ENCODE data around the gene ATP11A.

DNA sequence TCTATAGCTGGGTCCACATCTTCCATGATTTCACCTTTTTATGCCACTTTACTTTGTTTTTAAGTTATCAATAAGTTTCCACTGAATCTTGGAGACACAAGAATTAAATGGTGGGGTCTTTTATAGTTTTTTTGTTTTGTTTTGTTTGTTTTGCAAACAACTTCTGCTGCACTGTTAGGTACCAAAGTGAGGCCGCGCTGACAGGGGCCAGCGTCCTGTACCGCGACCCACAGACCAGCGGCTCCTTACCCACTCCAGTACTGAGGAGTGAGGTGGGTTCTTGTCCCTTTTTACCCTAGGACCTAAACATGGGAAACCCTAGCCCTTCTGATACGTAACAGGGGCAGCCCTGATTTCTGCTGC lies 203.3 kb downstream of the ATP11A start:
- no peak for TF ChIP-seq HCFC1 (IDR thresholded peaks at IDR 0.05; ENCODE audit: low read length)
- no peak for TF ChIP-seq ZNF384 (IDR thresholded peaks at IDR 0.05; ENCODE audit: borderline replicate concordance, low read depth, low read length)
- no peak for TF ChIP-seq RELA (IDR thresholded peaks at IDR 0.05; ENCODE audit: borderline replicate concordance, partially characterized antibody)
- TF ChIP-seq TAF1 (IDR thresholded peaks at IDR 0.05; ENCODE audit: borderline replicate concordance, low read depth, low read length): no peak
- TF ChIP-seq RAD21 (IDR thresholded peaks at IDR 0.05; ENCODE audit: insufficient read depth, low read depth, low read length): no peak
- TF ChIP-seq, protein P1, sequence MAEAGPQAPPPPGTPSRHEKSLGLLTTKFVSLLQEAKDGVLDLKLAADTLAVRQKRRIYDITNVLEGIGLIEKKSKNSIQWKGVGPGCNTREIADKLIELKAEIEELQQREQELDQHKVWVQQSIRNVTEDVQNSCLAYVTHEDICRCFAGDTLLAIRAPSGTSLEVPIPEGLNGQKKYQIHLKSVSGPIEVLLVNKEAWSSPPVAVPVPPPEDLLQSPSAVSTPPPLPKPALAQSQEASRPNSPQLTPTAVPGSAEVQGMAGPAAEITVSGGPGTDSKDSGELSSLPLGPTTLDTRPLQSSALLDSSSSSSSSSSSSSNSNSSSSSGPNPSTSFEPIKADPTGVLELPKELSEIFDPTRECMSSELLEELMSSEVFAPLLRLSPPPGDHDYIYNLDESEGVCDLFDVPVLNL (IDR thresholded peaks at IDR 0.05; ENCODE audit: low read depth, low read length): no peak
- no peak for TF ChIP-seq POLR2AphosphoS5 (IDR thresholded peaks at IDR 0.05; ENCODE audit: low read length)
- TF ChIP-seq, protein P2, sequence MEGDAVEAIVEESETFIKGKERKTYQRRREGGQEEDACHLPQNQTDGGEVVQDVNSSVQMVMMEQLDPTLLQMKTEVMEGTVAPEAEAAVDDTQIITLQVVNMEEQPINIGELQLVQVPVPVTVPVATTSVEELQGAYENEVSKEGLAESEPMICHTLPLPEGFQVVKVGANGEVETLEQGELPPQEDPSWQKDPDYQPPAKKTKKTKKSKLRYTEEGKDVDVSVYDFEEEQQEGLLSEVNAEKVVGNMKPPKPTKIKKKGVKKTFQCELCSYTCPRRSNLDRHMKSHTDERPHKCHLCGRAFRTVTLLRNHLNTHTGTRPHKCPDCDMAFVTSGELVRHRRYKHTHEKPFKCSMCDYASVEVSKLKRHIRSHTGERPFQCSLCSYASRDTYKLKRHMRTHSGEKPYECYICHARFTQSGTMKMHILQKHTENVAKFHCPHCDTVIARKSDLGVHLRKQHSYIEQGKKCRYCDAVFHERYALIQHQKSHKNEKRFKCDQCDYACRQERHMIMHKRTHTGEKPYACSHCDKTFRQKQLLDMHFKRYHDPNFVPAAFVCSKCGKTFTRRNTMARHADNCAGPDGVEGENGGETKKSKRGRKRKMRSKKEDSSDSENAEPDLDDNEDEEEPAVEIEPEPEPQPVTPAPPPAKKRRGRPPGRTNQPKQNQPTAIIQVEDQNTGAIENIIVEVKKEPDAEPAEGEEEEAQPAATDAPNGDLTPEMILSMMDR (IDR thresholded peaks at IDR 0.05 in 2 of 3, conservative IDR thresholded peaks at IDR 0.05 in 1 of 3; ENCODE audit: control insufficient read depth in 2 of 3, extremely low read depth in 1 of 3, insufficient read depth in 1 of 3, low read depth in 3 of 3, low read length in 3 of 3): no peak
- TF ChIP-seq JUNB (IDR thresholded peaks at IDR 0.05): no peak
- TF ChIP-seq USF1 (IDR thresholded peaks at IDR 0.05; ENCODE audit: borderline replicate concordance, extremely low read length, insufficient read depth, low read depth, low read length): no peak
- TF ChIP-seq EP300 (IDR thresholded peaks at IDR 0.05; ENCODE audit: borderline replicate concordance in 1 of 2, control insufficient read depth in 1 of 2, low read depth in 2 of 2, low read length in 2 of 2): no peak

All from GM12878 (cell line).